ENCODE measurements around the gene OR2AG1.
A peak's percentile ranks its signal among the peaks of the same experiment; 100 is the strongest.

Gene OR2AG1

DNA sequence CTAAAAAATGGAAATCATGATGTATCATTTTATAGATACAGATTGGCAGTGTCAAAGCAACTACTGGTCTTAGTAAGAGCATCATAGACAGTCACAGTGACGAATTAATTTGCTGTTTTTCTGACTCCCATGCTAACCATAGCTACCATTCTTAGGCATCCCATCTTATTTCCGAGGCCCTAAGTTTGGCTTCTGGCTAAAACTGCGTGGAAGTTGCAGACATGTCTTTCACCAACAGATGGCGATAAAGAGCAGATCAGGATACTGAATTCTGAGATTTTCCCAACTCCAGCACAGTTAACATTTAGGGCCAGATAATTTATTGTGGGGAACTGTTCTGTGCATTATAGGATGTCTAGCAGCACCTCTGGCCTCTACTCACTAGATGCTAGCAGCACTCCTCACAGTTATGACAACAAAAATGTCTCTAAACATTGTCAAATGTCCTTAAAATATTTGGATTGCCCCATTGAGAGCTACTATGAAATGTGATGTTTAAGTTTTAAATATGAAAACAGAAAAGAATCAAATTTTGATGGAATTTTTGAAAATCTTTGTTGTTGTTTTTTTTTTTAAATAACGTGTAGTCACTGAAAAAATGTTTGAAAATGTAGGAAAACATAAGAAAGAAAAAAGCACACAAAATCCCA is 27.4 kb upstream of the OR2AG1 start:
- TF ChIP-seq CTCF (IDR thresholded peaks at IDR 0.05; ENCODE audit: insufficient read depth, low read depth, low read length, missing control alignments): peak; percentile 91
- peak; percentile 38 for DNase-seq (ENCODE audit: low read depth)
- no peak overlapping the region for H3K4me3 ChIP-seq (ENCODE audit: low read length)

DNA sequence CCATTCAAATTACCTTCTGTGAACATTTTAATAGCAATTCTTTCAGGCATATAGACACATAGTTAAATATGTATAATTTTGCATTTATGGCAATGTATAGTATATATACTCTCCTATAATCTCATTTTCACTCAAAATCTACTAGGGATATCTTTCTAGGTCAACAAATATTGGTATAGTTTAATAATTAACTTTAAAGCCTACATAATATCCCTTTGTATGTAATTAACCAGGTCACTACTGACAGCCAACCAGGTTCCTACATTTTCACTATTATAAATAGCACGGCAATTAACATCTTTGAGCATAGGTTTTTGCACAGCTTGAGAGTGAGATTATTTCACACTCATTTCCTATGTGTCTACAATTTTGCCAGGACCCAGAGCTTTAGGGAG is 26.9 kb upstream of the OR2AG1 start:
- H3K4me3 ChIP-seq (ENCODE audit: low read length): no peak overlapping the region
- no peak for TF ChIP-seq CTCF (IDR thresholded peaks at IDR 0.05; ENCODE audit: insufficient read depth, low read depth, low read length, missing control alignments)
- DNase-seq (ENCODE audit: low read depth): no peak

DNA sequence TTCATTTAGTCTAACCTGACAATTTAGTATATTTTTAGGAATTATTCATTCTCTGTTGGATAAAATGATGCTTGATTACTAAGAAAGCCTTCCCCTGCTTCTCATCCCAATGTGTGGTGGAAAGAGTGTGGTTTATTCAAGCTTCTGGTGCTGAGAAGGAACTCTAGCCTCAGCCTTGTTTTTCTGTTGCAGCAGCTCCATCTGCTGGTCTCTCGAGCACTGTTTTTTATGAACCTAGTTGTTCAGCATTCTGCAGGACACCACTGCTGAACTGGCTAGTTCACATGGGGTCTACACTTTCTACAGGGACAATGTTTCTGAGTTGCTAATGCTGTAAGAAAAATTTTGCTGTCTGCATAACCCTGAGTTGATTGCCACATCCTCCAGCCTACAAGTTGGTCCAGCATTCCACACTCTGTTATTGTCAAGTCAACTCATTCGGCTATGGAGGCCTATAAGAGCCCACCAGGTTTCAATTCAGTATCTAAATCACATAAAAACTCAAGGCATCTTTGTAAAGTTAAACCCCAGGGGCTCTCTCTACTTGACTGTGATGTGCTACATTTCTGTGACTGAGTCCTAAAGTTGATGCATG is 25.4 kb upstream of the OR2AG1 start:
- TF ChIP-seq CTCF (IDR thresholded peaks at IDR 0.05; ENCODE audit: insufficient read depth, low read depth, low read length, missing control alignments): peak; percentile 67
- peak; percentile 59 for DNase-seq (ENCODE audit: low read depth)
- no peak overlapping the region for H3K4me3 ChIP-seq (ENCODE audit: low read length)

DNA sequence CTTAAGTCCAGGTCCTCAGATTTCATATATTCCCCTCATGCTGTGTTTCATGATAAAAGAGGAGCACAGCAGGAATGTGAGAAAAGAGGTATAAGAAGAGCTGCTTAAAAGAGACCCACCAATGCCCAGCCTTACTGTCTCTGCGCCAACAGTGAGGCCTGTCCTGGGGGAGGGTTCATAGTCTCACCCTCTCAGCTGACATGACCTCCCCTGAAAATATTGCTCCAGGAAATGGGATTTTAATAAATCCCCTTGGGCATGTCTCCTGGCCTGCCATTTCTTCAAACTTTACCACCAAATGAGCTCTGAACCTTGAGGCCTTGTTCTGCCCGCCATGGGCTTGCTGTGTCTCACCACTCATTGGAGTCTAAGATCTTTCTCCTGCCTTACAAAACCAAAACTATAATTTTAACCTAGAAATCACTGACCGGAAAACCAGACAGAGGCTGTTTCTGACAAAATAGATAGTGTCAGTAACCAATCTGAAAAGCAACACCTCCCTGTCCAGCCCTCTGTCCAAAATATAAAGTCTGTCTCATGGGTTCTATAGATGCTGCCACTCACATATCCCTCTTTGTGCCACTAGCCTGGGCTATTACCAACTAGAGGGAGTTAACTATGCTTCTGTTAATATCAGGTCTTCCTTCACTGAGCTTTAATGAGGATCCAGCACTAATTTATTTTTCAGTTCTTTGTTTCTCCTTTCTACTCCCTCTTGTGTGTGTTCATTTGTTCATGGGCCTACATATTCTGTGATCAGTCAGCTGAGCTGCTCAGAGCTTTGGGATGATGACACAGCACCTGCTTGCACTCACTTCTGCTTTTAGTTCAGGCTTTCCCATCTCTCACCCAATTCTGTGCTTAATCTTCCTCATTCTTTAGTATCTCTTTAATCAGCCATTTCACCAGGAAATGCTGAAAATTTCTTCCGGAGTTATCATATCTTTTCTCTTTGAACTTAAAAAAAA is 10.6 kb upstream of the OR2AG1 start, which contains the start of gene OR2AG2:
Gene OR2AG2, minus strand, starts transcription at position 51 of the 968 bp plus-strand sequence. CDS start 3,019 bp downstream, outside the sequence.
- H3K4me3 ChIP-seq (ENCODE audit: low read length): no peak within 1 kb of the TSS
- no peak for TF ChIP-seq CTCF (IDR thresholded peaks at IDR 0.05; ENCODE audit: insufficient read depth, low read depth, low read length, missing control alignments)
- DNase-seq (ENCODE audit: low read depth): no peak

DNA sequence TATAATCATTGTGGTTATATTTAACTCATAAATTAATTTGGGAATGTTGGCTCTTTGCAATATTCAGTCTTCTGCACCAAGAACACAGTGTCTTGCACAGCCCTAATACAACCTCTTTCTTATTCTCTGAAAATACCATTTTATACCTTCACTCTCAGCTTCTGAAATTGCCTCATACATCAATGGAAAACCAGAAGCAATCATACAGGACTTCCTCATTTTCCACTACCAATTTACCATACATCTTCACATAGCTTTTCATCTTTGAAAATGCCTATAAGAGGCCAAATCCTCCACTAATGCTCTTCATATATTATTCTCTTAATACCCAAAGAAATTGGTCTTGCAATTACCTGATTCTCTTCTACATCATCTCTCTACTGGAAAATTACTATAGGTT is 4.3 kb upstream of the OR2AG1 start:
- no peak overlapping the region for H3K4me3 ChIP-seq (ENCODE audit: low read length)
- no peak for DNase-seq (ENCODE audit: low read depth)
- TF ChIP-seq CTCF (IDR thresholded peaks at IDR 0.05; ENCODE audit: insufficient read depth, low read depth, low read length, missing control alignments): no peak

DNA sequence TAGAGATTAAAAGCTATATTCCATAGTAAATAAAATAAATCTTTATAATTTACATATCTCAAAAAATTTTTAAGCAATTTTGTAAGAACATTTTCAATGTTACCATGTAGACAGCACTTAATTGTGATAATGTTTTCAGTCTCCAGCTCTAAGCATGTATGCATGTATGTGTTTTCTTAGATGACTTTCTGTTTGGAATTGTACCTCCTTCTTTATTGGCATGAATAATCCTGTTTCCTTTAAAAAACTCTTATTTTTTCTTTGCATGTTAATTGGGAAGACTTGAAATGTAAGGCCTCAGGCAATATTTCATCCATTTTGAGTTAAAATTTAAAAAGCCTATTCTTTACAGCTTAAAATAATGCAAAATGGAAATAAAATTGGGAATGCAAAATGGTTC is 2.0 kb upstream of the OR2AG1 start:
- H3K4me3 ChIP-seq (ENCODE audit: low read length): no peak overlapping the region
- no peak for TF ChIP-seq CTCF (IDR thresholded peaks at IDR 0.05; ENCODE audit: insufficient read depth, low read depth, low read length, missing control alignments)
- DNase-seq (ENCODE audit: low read depth): no peak

Data from epithelial cell of esophagus (primary cell).